Stimulated activated CD4-positive, alpha-beta T cell treated with anti-CD3 and anti-CD28 coated beads, Interleukin-4, amount 100 ng/mL, for 24 hours (primary cell): ENCODE measurements around the gene TWIST2.

ENCODE experiments used
- DNase-seq: peaks from one replicate; pipeline ENCODE4 v3.0.0-alpha.2; 2020

Gene TWIST2

DNA sequence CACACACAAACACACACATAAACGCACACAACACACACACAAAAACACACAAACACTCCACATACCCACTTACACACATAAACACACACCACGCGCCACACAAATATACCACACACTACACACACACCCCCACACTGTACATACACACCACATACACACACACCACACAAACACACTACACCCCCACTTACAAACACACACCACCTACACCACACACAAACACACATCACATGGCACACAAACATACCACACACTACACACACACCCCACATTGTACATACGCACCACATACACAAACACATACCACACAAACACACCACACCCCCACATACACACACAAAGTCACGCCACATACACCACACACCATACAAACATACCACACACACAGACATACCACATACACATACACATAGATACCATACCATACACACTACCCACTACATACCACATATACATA, 59.9 kb downstream of the TWIST2 start:
- DNase-seq: no peak

GRCh38 chr2:238908960-238909951, 61.4 kb downstream of the TWIST2 start:
- DNase-seq: no peak

GRCh38 chr2:238910751-238911351, 63.0 kb downstream of the TWIST2 start:
- DNase-seq: no peak

DNA sequence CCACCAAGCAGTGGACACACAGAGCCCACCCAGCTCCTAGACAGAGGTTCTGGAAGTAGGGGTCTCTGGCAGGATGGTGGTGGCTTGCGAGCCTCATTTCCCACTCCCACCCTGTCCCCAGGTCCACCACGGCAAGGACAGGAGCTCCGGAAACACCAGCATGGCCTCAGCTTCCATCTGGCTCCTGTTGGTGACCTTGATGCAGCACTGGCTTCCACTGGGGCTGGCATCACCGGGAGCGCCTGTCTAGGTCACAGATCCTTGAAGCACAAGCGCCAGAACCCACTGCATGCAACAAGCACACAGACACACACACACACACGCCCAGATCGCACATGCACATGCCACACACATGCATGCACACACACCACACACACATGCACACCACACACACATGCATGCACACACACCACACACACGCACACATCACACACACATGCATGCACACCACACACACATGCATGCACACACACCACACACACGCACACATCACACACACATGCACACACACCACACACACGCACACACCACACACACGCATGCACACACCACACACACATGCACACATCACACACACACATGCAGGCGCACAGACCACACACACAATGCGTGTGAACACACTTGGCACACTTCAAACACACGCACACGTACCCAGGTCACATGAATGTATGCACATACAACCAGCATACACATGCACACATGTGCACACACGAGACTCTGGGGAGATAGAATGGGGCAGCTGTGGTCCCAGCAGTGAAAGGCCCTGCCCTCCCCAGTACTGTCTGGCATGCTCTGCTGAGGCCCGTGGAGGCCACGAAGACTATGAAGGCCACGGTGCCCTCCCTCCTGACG, 63.7 kb downstream of the TWIST2 start:
- DNase-seq: no peak

DNA sequence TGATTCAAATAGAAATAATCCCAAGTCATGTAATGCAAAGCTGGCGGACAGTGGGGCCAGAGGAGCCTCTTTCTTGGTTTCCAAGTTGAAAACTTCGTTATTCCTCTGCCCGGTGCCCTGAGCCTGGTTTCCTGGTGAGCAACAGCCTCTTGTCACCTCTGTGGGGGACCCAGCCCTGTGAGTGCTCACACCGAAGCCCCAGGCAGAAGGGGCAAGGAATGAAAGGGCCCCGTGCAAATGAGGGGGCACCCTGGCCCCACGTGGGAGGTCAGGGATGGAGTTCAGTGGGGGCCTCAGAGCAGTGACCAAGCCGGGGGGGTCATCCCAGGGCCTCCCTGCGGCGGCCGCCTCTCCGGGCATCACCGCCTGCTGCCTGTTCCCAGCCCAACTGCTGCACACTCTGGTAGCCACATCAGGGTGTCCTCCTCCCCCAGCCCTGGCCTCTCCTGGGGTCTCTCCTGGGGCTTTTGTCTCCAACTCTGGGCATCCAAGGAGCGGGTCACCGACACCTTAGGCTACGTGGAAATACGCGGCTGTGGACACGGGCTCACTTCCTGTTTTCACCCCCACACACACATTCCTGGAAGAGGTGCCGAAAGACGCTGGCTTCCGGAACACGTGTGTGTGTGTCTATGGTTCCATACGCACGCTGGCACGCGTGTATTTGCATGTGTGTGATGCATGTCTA, 64.5 kb downstream of the TWIST2 start:
- no peak for DNase-seq

DNA sequence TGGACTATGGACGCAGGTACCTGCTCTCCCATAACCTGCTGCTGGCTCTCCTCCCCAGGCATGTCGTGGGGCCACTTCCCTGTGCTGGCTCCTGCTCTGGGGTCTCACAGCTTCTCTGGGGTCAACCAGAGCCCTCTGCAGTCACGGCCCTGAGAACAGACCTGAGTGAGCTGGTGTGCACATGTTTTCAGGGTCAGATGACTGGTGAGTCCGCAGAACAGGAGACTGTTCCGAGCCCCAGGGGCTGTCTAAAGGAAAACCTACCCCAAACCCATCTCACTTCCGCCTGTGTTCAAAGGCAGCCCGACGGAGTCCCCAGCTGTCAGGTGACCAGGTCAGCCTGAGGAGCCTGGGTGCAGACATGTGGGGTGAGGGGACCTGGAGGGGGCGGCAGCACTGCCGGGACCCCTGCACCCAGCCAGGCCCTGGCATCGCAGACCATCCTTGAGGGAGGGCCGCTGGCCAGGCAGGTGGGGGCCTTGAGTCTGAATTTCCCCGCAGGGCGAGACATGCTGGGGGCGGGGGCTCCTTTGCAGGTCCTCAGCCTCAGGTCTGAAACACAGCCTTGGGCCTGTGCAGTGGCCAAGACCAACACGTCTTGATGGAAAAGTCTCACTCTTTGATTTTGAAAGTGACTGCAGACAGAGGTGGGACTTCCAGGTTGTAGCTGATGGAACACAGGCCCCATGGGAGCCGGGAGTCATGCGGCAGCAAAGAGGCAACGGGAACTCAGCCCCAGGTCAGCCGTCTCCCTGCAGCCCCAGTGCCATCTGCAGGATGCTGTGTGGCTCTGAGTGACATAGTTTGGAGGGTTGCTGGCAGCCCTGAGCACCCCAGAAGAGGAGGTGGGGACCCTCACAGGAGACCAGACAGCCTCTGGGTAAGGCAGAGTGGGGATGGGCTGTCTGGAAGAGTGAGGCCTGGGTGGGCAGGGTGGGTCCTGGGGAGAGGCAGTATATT, 65.3 kb downstream of the TWIST2 start:
- no peak for DNase-seq

- DNase-seq: no peak
These were observed 66.2 kb downstream of the TWIST2 start for GRCh38 chr2:238913931-238914647.

GRCh38 chr2:238914648-238915015, 66.7 kb downstream of the TWIST2 start:
- DNase-seq: no peak

- no peak for DNase-seq
These were observed 67.3 kb downstream of the TWIST2 start for GRCh38 chr2:238915196-238915595.

GRCh38 chr2:238915596-238915995, 67.7 kb downstream of the TWIST2 start:
- no peak for DNase-seq

GRCh38 chr2:238916176-238916874, 68.4 kb downstream of the TWIST2 start:
- no peak for DNase-seq

- no peak for DNase-seq
These were observed 69.1 kb downstream of the TWIST2 start for GRCh38 chr2:238916875-238917590.

DNA sequence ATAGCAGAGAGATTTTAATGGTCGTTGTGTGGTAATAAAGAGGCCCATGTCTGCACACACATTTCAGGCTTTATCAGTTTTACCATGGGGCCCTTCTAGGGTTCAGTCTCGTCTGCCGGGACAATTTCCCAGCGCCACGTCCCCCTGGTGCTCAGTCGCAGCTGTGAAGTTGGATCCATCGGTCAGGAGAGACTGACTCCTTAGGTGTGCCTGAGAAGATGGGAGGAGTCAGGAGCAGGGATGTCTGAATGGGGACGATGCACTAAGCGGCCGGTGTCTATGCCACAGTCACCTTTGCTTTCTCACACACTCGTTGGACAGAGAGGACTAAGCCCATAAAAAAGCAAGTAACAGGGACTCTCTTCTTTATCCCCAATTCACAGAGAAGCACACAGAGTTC, 71.4 kb downstream of the TWIST2 start:
- no peak for DNase-seq

DNA sequence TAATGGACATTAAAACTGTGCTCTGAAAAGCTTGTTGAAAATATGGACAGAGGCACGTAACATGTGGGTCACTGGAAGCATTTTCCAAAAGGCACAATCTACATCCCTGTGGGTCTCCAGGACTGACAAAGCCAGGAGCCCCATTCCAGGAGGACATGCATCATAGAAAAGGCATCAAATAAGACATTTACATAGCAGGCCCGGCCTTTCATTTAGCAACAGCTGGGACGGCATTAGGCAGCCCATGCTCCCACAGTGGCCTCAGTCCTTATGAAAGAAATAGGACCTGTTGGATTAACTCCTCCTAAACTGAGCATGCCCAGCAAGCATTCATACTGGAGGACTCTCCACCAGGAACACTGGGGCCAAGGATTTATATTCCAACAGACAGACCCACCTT, 72.2 kb downstream of the TWIST2 start:
- DNase-seq: no peak

DNA sequence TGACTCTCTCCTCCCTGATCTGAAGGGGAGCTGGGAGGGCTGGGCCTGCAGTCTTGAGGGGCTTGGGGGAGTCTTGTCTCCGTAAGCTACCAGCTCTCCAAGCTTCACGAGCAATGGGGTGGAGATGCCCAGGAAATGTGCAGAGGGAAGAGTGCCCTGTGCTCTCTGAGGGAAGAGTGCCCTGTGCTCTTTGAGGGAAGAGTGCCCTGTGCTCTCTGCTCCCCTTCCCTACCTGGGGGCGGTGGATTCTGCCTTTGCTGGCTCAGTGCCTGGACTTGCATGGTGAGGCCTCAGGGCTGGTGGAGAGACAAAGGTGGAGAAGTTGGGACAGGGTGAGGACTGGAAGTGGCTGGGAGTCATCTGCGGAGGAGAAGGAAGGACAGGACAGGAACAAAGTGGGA, 72.7 kb downstream of the TWIST2 start:
- DNase-seq: no peak

- no peak for DNase-seq
These were observed 73.4 kb downstream of the TWIST2 start for GRCh38 chr2:238921259-238921658.

DNA sequence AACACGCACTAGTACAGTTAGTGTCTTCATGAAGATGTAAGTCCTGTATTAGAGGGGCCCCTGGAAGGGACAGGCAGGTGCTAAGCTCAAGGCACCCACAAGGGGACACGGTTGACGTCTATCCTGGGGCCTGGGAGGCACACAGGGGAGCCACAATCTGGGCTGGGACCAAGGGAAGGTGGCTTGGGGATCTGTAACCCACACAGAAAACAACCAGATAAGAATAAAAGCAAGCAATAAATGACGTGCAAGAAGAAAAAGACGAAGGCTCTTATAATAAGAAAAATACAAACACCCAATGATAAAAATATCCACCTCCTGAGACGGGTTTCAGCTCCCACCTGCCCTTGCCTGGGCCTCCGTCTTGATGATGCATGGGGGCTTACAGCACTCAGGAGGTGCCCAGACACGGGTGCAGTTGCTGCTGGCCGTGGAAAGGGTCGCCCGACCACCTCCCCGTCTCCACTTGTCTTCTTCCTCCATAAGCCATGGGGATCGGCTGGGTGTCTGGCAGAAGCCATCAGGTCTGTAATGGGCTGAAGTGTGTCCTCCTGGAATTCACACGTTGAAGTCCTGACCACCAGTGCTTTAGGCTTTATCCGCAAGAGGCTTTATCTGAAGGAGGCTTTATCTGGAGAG, 73.9 kb downstream of the TWIST2 start:
- DNase-seq: no peak

- DNase-seq: no peak
These were observed 74.5 kb downstream of the TWIST2 start for GRCh38 chr2:238922435-238922834.

DNA sequence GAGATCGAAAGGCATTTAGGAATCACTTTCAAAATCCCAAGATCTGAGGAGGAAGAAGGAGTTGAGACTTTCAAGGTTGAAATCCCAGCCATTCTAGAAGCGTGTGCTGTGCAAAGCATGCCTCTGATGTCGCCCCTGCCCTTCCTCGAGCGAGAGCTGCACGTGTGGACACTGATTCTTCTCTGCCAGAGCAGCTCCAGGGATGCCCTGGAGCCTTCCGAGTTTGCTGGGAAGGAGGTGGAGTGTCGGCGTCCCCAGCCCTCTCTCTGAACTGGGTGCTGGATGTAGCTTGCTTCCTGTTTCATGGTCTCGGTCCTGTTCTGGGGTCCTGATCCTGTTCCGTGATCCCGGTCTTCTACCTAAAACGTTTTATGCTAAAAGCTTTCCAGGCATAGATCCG, 76.1 kb downstream of the TWIST2 start:
- no peak for DNase-seq
